AG04449 (cell line): ENCODE measurements around the gene BCL11B.

Experiments used
- CTCF ChIA-PET: fragments of 350-600 bp; formaldehyde crosslinking; extraction: SDS; loops from one replicate; lab custom pipeline; 2021; ENCODE audit warnings: antibody characterized with exemption; lab: Yijun Ruan, JAX
- POLR2A ChIA-PET: fragments of 400-600, 350-600 bp; formaldehyde crosslinking; extraction: SDS; loops from one replicate; lab custom pipeline; 2020; ENCODE audit warnings: antibody characterized with exemption, inconsistent platforms; lab: Yijun Ruan, JAX
- DNase-seq: peaks from one replicate; pipeline ENCODE4 v3.0.0-alpha.2; 2010; ENCODE audit warnings: low read depth, low spot score
- H3K4me3 ChIP-seq: 2 replicates; pipeline ENCODE4 v1.5.1; 2011; ENCODE audit warnings: low read depth, mild to moderate bottlenecking, control low read depth, low read length
- CTCF ChIP-seq: IDR thresholded peaks from one replicate; pipeline ENCODE4 v1.5.1; 2011; ENCODE audit warnings: mild to moderate bottlenecking, moderate library complexity, low read length, control low read depth, inconsistent platforms; ENCODE audit not compliant: insufficient read depth; ENCODE audit errors: missing control alignments

BCL11B gene

GRCh38 chr14:99258341-99258861 is 13.6 kb downstream of the BCL11B start:
- DNase-seq: no peak
- CTCF ChIA-PET: no interaction called here
- no peak overlapping the region for H3K4me3 ChIP-seq
- POLR2A ChIA-PET: no interaction called here
- no peak for TF ChIP-seq CTCF

GRCh38 chr14:99257673-99258221 is 14.2 kb downstream of the BCL11B start:
- TF ChIP-seq CTCF: no peak
- no peak for DNase-seq
- ChIA-PET POLR2A (no interaction called here), CTCF (no interaction called here)
- H3K4me3 ChIP-seq: no peak overlapping the region

DNA sequence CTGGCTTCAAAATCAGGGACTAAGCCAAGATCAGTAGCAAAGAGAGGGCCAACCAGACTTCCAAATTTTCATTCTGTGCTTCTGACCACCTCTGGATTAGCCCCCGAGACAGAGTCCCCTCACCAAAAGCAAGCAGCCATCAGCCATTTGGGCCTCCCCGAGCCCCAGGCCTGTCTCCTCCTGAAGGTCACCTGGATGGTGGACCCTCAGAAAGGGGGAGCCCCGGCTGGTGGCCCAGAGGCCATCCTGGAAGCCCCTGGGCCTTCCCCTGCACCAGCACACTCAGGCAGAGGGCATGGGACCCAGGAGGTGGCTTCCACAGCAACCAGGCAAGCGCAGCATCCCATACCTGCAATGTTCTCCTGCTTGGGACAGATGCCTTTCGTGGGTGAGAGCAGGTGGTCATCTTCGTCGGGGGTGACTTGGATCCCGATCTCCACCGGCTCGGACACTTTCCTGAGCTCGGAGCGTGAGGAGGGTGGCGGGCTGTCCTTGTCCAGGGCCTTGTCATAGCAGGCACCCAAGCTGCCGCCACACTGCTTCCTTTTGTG is 14.8 kb downstream of the BCL11B start:
- ChIA-PET CTCF (no interaction called here), POLR2A (no interaction called here)
- DNase-seq: no peak
- no peak for TF ChIP-seq CTCF
- no peak overlapping the region for H3K4me3 ChIP-seq

DNA sequence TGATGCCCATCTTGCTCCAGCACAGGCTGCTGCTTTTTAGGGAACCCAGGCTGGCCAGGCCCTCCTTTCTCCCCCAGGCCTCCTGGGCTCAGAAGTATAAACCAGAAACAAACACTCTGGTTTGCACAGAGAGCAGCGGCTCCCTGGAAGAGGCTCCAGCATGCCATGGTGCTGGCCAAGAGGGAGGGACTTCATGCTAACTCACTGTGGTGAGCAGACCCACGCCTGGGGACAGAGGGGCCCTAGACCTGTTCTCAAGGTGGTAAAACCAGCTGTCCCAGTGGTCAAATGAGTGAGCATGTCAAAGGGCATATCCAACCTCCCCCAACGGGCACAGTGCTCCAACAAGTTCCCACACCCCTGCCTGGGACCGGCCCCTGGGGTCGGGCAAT is 15.5 kb downstream of the BCL11B start:
- no peak for TF ChIP-seq CTCF
- POLR2A ChIA-PET: interaction anchor here (0.6 kb wide), 1 partner anchor 16 kb away, joined by 3 read pairs; the partner anchor contains the start of gene BCL11B
- CTCF ChIA-PET: no interaction called here
- no peak for DNase-seq
- no peak overlapping the region for H3K4me3 ChIP-seq

DNA sequence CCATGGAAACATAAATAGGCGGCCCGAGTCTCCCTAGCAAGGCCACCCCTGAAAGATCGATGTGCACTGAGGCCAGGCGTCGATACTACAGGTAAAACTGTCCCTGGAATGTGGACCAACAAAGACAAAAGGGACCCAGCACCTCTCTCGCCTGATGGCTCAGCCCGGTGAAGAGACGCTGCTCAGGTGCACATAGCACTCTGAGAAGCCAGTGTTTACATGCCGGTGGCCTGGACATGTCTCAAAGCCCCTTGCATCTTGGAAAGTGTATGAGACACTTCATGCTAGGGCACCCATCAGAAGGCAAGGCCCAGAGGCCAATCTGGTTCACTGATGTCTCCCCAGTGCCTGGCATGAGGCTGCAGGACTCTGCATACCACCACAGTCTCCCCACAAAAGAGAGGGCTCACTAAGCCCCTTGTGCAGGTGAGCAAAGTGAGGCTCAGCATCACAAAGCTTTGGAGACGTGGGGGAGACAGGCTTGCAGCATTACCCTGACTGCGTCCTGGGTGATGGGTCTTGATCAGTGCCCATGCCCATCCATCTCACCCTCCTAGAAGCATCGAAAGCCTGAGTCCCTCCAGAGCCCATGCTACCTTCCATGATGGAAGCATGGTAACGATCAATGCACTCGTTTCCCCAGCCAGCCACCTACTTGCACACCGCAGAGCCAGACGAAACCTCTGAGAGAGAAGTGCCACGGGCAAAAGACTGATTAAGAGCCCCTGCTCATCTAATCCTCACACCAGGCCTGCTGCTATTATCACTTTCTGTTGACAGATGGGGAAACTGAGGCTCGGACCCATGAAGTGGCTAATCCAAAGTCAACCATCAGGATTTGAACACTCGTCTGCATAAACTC is 16.1 kb downstream of the BCL11B start:
- no peak overlapping the region for H3K4me3 ChIP-seq
- POLR2A ChIA-PET: interaction anchor here (0.6 kb wide), 1 partner anchor 16 kb away, joined by 3 read pairs; the partner anchor contains the start of gene BCL11B
- DNase-seq: no peak
- no peak for TF ChIP-seq CTCF
- CTCF ChIA-PET: no interaction called here

GRCh38 chr14:99254328-99255009 is 17.5 kb downstream of the BCL11B start:
- CTCF ChIA-PET: interaction anchor here (0.9 kb wide), 1 partner anchor 18 kb away, joined by 3 read pairs; the partner anchor contains the start of gene BCL11B
- POLR2A ChIA-PET: no interaction called here
- no peak overlapping the region for H3K4me3 ChIP-seq
- TF ChIP-seq CTCF: no peak
- no peak for DNase-seq
